Neutrophil (primary cell): ENCODE data around the gene RHEB.

Experiments used
- H3K27ac ChIP-seq: fragments of 200-600 bp; sonication (generic); 2 replicates; pipeline ENCODE4 v1.5.1; 2016; ENCODE audit warnings: mild to moderate bottlenecking, moderate library complexity
- H3K27me3 ChIP-seq: fragments of 200-600 bp; sonication (generic); 2 replicates; pipeline ENCODE4 v1.6.0; 2016; ENCODE audit warnings: mild to moderate bottlenecking
- H3K36me3 ChIP-seq: fragments of 200-600 bp; sonication (generic); 2 replicates; pipeline ENCODE4 v1.5.1; 2017
- H3K4me1 ChIP-seq, 2 experiments: fragments of 200-600 bp in 1 of 2; sonication (generic) in 1 of 2; 1 replicate in 1 of 2; 2 replicates in 1 of 2; pipeline versions ENCODE4 v1.5.1 to v1.6.1; 2013 to 2016; ENCODE audit warnings: low read depth in 1 of 2, low read length in 1 of 2, mild to moderate bottlenecking in 1 of 2, moderate library complexity in 1 of 2; ENCODE audit not compliant: control insufficient read depth in 1 of 2, insufficient read depth in 1 of 2
- H3K4me3 ChIP-seq, 2 experiments: fragments of 200-600 bp in 1 of 2; sonication (generic) in 1 of 2; 1 replicate in 1 of 2; 2 replicates in 1 of 2; pipeline ENCODE4 v1.5.1; 2013 to 2016; ENCODE audit warnings: low read depth in 1 of 2, low read length in 1 of 2, mild to moderate bottlenecking in 1 of 2, moderate library complexity in 1 of 2
- H3K9me3 ChIP-seq: fragments of 200-600 bp; sonication (generic); 2 replicates; pipeline ENCODE4 v1.5.1; 2016
- CTCF ChIP-seq: fragments of 200-600 bp; sonication (generic); IDR thresholded peaks from 2 replicates; pipeline ENCODE4 v1.5.1; 2016; ENCODE audit warnings: antibody characterized with exemption

The RHEB gene

GRCh38 chr7:151428378-151429236, 91.1 kb downstream of the RHEB start:
- Histone ChIP-seq H3K27ac (no peak overlapping the region), H3K4me1 (no peaks in the 10 kb centered on the region), H3K27me3 (peaks cover 10% of the 10 kb centered on the region), H3K4me3 (no peak overlapping the region), H3K36me3 (no peaks in the 10 kb centered on the region), H3K9me3 (no peaks in the 10 kb centered on the region)
- no peak for TF ChIP-seq CTCF

- H3K4me3 ChIP-seq: no peak overlapping the region
- H3K36me3 ChIP-seq: no peaks in the 10 kb centered on the region
- no peaks in the 10 kb centered on the region for H3K4me1 ChIP-seq
- H3K27ac ChIP-seq: no peak overlapping the region
- H3K9me3 ChIP-seq: no peaks in the 10 kb centered on the region
- TF ChIP-seq CTCF: no peak
- H3K27me3 ChIP-seq: peaks cover 10% of the 10 kb centered on the region
Observed at GRCh38 chr7:151427705-151428377, 91.9 kb downstream of the RHEB start.

- Histone ChIP-seq H3K36me3 (no peaks in the 10 kb centered on the region), H3K4me3 (no peak overlapping the region), H3K27ac (no peak overlapping the region), H3K4me1 (no peaks in the 10 kb centered on the region), H3K9me3 (no peaks in the 10 kb centered on the region), H3K27me3 (peaks cover 10% of the 10 kb centered on the region)
- TF ChIP-seq CTCF: no peak
Observed at GRCh38 chr7:151426904-151427704, 92.6 kb downstream of the RHEB start.

- H3K4me1 ChIP-seq: no peaks in the 10 kb centered on the region
- peaks cover 10% of the 10 kb centered on the region for H3K27me3 ChIP-seq
- no peak overlapping the region for H3K4me3 ChIP-seq
- no peak for TF ChIP-seq CTCF
- H3K27ac ChIP-seq: no peak overlapping the region
- no peaks in the 10 kb centered on the region for H3K9me3 ChIP-seq
- no peaks in the 10 kb centered on the region for H3K36me3 ChIP-seq
Observed at GRCh38 chr7:151426441-151426903, 93.2 kb downstream of the RHEB start.

GRCh38 chr7:151425670-151426440, 93.8 kb downstream of the RHEB start:
- Histone ChIP-seq H3K4me1 (no peaks in the 10 kb centered on the region), H3K36me3 (no peaks in the 10 kb centered on the region), H3K9me3 (no peaks in the 10 kb centered on the region), H3K27me3 (peaks cover 10% of the 10 kb centered on the region), H3K4me3 (no peak overlapping the region), H3K27ac (no peak overlapping the region)
- no peak for TF ChIP-seq CTCF
